ENCODE data around the gene ONECUT3.

DNA sequence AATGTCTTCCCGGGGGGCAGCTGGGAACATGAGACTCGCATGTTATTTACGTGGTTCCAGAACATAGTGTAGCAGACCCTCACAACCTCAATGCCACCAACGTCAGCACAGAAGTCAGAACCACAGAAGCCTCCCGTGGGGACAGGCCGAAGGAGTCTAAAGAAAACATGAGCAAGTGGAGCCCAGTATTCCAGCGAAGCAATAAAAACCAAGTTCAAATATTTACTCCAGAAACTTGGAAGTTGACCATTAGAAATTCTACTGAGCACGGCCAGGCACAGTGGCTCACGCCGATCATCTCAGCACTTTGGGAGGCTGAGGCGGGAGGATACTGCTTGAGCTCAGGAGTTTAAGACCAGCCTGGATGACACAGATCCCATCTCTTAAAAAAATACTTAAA lies 76.7 kb downstream of the ONECUT3 start:
- TF ChIP-seq ZNF426 (tag by site-specific recombination; IDR thresholded peaks at IDR 0.05), result no peak
- no peak for TF ChIP-seq ZNF629 (tag by site-specific recombination; IDR thresholded peaks at IDR 0.05)
- no peak for TF ChIP-seq ZBTB6 (tag by site-specific recombination; IDR thresholded peaks at IDR 0.05)
- TF ChIP-seq, protein P1, sequence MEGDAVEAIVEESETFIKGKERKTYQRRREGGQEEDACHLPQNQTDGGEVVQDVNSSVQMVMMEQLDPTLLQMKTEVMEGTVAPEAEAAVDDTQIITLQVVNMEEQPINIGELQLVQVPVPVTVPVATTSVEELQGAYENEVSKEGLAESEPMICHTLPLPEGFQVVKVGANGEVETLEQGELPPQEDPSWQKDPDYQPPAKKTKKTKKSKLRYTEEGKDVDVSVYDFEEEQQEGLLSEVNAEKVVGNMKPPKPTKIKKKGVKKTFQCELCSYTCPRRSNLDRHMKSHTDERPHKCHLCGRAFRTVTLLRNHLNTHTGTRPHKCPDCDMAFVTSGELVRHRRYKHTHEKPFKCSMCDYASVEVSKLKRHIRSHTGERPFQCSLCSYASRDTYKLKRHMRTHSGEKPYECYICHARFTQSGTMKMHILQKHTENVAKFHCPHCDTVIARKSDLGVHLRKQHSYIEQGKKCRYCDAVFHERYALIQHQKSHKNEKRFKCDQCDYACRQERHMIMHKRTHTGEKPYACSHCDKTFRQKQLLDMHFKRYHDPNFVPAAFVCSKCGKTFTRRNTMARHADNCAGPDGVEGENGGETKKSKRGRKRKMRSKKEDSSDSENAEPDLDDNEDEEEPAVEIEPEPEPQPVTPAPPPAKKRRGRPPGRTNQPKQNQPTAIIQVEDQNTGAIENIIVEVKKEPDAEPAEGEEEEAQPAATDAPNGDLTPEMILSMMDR (tag by site-specific recombination; IDR thresholded peaks at IDR 0.05), result no peak
- no peak for TF ChIP-seq TSHZ1 (tag by site-specific recombination; IDR thresholded peaks at IDR 0.05; ENCODE audit: borderline replicate concordance)
- no peak for TF ChIP-seq ZNF112 (tag by site-specific recombination; IDR thresholded peaks at IDR 0.05)
- no peak for TF ChIP-seq ZNF596 (tag by site-specific recombination; IDR thresholded peaks at IDR 0.05)
- TF ChIP-seq, protein P2, sequence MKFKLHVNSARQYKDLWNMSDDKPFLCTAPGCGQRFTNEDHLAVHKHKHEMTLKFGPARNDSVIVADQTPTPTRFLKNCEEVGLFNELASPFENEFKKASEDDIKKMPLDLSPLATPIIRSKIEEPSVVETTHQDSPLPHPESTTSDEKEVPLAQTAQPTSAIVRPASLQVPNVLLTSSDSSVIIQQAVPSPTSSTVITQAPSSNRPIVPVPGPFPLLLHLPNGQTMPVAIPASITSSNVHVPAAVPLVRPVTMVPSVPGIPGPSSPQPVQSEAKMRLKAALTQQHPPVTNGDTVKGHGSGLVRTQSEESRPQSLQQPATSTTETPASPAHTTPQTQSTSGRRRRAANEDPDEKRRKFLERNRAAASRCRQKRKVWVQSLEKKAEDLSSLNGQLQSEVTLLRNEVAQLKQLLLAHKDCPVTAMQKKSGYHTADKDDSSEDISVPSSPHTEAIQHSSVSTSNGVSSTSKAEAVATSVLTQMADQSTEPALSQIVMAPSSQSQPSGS (tag by site-specific recombination; IDR thresholded peaks at IDR 0.05; ENCODE audit: low read depth), result no peak
- TF ChIP-seq, protein P3, sequence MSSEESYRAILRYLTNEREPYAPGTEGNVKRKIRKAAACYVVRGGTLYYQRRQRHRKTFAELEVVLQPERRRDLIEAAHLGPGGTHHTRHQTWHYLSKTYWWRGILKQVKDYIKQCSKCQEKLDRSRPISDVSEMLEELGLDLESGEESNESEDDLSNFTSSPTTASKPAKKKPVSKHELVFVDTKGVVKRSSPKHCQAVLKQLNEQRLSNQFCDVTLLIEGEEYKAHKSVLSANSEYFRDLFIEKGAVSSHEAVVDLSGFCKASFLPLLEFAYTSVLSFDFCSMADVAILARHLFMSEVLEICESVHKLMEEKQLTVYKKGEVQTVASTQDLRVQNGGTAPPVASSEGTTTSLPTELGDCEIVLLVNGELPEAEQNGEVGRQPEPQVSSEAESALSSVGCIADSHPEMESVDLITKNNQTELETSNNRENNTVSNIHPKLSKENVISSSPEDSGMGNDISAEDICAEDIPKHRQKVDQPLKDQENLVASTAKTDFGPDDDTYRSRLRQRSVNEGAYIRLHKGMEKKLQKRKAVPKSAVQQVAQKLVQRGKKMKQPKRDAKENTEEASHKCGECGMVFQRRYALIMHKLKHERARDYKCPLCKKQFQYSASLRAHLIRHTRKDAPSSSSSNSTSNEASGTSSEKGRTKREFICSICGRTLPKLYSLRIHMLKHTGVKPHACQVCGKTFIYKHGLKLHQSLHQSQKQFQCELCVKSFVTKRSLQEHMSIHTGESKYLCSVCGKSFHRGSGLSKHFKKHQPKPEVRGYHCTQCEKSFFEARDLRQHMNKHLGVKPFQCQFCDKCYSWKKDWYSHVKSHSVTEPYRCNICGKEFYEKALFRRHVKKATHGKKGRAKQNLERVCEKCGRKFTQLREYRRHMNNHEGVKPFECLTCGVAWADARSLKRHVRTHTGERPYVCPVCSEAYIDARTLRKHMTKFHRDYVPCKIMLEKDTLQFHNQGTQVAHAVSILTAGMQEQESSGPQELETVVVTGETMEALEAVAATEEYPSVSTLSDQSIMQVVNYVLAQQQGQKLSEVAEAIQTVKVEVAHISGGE (tag by site-specific recombination; conservative IDR thresholded peaks at IDR 0.05; ENCODE audit: low read depth), result no peak
- no peak for TF ChIP-seq ZNF274 (IDR thresholded peaks at IDR 0.05; ENCODE audit: low read length)
- TF ChIP-seq ZNF274 (tag by site-specific recombination; IDR thresholded peaks at IDR 0.05; ENCODE audit: borderline replicate concordance), result no peak

All from HEK293 (cell line).